ENCODE measurements around the gene SERINC5. TPM values are rescaled to one million over a fixed set of nuclear protein-coding genes. Genes with fewer than 3 reads are reported as not detected.
"Not testable (repeated sequence)": the region's sequence is repeated elsewhere in the genome, so short reads cannot be mapped to it uniquely, and the experiment has no call there.

SERINC5 gene
- total RNA-seq, 1 experiment from 2014 or later: 52.3 TPM

DNA sequence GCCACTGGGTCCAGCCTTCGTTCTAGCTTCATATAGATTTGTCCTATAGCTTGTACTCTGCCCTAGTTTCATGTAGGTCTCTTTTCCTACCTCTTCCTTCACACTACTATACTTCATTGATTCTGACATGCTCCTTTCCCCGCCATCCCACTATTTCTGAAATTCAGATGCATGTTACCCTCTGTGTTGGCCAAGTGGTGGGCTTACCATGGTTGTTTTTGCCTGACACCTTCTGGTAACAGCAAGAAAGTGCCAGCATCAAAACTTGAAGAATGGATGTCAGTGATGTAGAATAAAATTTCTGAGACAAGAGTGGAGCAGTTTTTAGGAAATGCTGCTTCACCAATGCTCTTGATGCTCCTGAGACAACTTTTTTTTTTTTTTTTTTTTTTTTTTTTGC lies 19.5 kb upstream of the SERINC5 start:
- no peak overlapping the region for H3K4ac ChIP-seq (ENCODE audit: low read depth, low read length)
- no peak overlapping the region for H4K5ac ChIP-seq (ENCODE audit: insufficient read length, low read depth, low read length)
- H3K79me1 ChIP-seq (ENCODE audit: insufficient read depth, low read depth, low read length, poor library complexity, severe bottlenecking): no peaks in the 10 kb centered on the region
- no peak overlapping the region for H3K18ac ChIP-seq (ENCODE audit: insufficient read length, low read depth, low read length)
- WGBS (ENCODE audit: extremely low coverage, insufficient read length, low lambda C conversion rate): no CpG with 5 or more reads among the region's 2 CpGs
- H4K20me1 ChIP-seq (ENCODE audit: control insufficient read depth, insufficient read depth, insufficient read length): no peaks in the 10 kb centered on the region
- H3K9me3 ChIP-seq (ENCODE audit: control insufficient read depth, low read depth, low read length): no peaks in the 10 kb centered on the region
- no peak overlapping the region for H4K8ac ChIP-seq (replicated peaks; ENCODE audit: insufficient read length, low read depth, low read length)
- H3K4me2 ChIP-seq (ENCODE audit: insufficient read depth, insufficient read length, low read length): no peak overlapping the region
- no peak overlapping the region for H2BK5ac ChIP-seq (ENCODE audit: insufficient read length, low read length)
- H4K91ac ChIP-seq (ENCODE audit: insufficient read length, low read depth, low read length): no peak overlapping the region
- Mint-ChIP-seq H3K9me3 (no peaks in the 10 kb centered on the region), H3K4me1 (no peaks in the 10 kb centered on the region), H3K4me3 (no peak overlapping the region), H3K36me3 (ENCODE audit: insufficient read depth in 1 of 3, low read depth in 3 of 3) (no peaks in the 10 kb centered on the region), H3K27ac (no peak overlapping the region), H3K27me3 (ENCODE audit: low read depth) (no peaks in the 10 kb centered on the region)
- no peak overlapping the region for H2BK15ac ChIP-seq (ENCODE audit: low read depth, low read length)
- no peak overlapping the region for H3K23ac ChIP-seq (ENCODE audit: insufficient read length, low read depth, low read length)
- no peak overlapping the region for H2BK20ac ChIP-seq (ENCODE audit: low read depth, low read length, poor library complexity, severe bottlenecking)
- H3K79me2 ChIP-seq (ENCODE audit: insufficient read depth, low read length): no peaks in the 10 kb centered on the region
- no peak overlapping the region for H3T11ph ChIP-seq (ENCODE audit: low read length)
- no peak overlapping the region for H2AK5ac ChIP-seq (ENCODE audit: insufficient read length, low read length)
- no peak overlapping the region for H3K14ac ChIP-seq (ENCODE audit: insufficient read depth, low read length)
- no peak overlapping the region for H3K56ac ChIP-seq (ENCODE audit: insufficient read length, low read depth, low read length)
- H3K27ac ChIP-seq (ENCODE audit: insufficient read length, low read depth, low read length): no peak overlapping the region
- H3K23me2 ChIP-seq (ENCODE audit: insufficient read length, low read depth, low read length, poor library complexity, severe bottlenecking): no peaks in the 10 kb centered on the region
- H3K27me3 ChIP-seq (ENCODE audit: insufficient read depth, low read length): no peaks in the 10 kb centered on the region
- H2AFZ ChIP-seq (ENCODE audit: low read length): no peak overlapping the region
- peak; percentile 48 for DNase-seq
- TF ChIP-seq, protein P1, sequence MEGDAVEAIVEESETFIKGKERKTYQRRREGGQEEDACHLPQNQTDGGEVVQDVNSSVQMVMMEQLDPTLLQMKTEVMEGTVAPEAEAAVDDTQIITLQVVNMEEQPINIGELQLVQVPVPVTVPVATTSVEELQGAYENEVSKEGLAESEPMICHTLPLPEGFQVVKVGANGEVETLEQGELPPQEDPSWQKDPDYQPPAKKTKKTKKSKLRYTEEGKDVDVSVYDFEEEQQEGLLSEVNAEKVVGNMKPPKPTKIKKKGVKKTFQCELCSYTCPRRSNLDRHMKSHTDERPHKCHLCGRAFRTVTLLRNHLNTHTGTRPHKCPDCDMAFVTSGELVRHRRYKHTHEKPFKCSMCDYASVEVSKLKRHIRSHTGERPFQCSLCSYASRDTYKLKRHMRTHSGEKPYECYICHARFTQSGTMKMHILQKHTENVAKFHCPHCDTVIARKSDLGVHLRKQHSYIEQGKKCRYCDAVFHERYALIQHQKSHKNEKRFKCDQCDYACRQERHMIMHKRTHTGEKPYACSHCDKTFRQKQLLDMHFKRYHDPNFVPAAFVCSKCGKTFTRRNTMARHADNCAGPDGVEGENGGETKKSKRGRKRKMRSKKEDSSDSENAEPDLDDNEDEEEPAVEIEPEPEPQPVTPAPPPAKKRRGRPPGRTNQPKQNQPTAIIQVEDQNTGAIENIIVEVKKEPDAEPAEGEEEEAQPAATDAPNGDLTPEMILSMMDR (conservative IDR thresholded peaks at IDR 0.05): peak; percentile 72
- H3K9ac ChIP-seq (ENCODE audit: extremely low read depth, insufficient read length, low read length): no peak overlapping the region
- H2BK120ac ChIP-seq (ENCODE audit: low read depth, low read length, poor library complexity, severe bottlenecking): no peak overlapping the region
- H2BK12ac ChIP-seq (ENCODE audit: insufficient read length, low read depth, low read length): no peak overlapping the region
- no peaks in the 10 kb centered on the region for H3K4me1 ChIP-seq (ENCODE audit: insufficient read depth, low read length)

DNA sequence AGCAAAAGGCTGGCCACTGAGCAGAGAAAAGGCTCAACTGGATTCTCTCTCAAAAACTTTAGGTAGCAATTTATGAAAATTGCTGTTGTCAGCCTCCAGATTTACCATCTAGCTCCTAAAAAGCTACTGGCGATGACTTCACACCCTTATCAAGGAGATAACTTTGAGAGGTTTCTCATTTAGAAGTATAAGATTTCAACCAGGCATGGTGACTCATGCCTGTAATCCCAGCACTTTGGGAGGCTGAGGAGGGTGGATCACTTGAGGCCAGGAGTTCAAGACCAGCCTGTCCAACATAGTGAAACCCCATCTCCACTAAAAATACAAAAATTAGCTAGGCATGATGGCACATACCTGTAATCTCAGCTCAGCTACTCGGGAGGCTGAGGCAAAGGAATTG lies 14.7 kb upstream of the SERINC5 start:
- H3K79me1 ChIP-seq (ENCODE audit: insufficient read depth, low read depth, low read length, poor library complexity, severe bottlenecking); H3K23ac ChIP-seq (ENCODE audit: insufficient read length, low read depth, low read length); H3K18ac ChIP-seq (ENCODE audit: insufficient read length, low read depth, low read length); H3K4me1 ChIP-seq (ENCODE audit: insufficient read depth, low read length); H3K4me2 ChIP-seq (ENCODE audit: insufficient read depth, insufficient read length, low read length); H3K27me3 ChIP-seq (ENCODE audit: insufficient read depth, low read length); DNase-seq; H3K79me2 ChIP-seq (ENCODE audit: insufficient read depth, low read length); H3K9me3 ChIP-seq (ENCODE audit: control insufficient read depth, low read depth, low read length); H3T11ph ChIP-seq (ENCODE audit: low read length); H3K9ac ChIP-seq (ENCODE audit: extremely low read depth, insufficient read length, low read length); H3K27ac ChIP-seq (ENCODE audit: insufficient read length, low read depth, low read length); H2BK15ac ChIP-seq (ENCODE audit: low read depth, low read length); H2BK120ac ChIP-seq (ENCODE audit: low read depth, low read length, poor library complexity, severe bottlenecking); H4K8ac ChIP-seq (replicated peaks; ENCODE audit: insufficient read length, low read depth, low read length); H3K23me2 ChIP-seq (ENCODE audit: insufficient read length, low read depth, low read length, poor library complexity, severe bottlenecking); H2BK12ac ChIP-seq (ENCODE audit: insufficient read length, low read depth, low read length); H2BK20ac ChIP-seq (ENCODE audit: low read depth, low read length, poor library complexity, severe bottlenecking); H3K56ac ChIP-seq (ENCODE audit: insufficient read length, low read depth, low read length); H3K4me3 Mint-ChIP-seq; H2AFZ ChIP-seq (ENCODE audit: low read length); H3K14ac ChIP-seq (ENCODE audit: insufficient read depth, low read length); H3K4ac ChIP-seq (ENCODE audit: low read depth, low read length); H4K5ac ChIP-seq (ENCODE audit: insufficient read length, low read depth, low read length); H3K27me3 Mint-ChIP-seq (ENCODE audit: low read depth); H4K20me1 ChIP-seq (ENCODE audit: control insufficient read depth, insufficient read depth, insufficient read length); H3K36me3 Mint-ChIP-seq (ENCODE audit: insufficient read depth in 1 of 3, low read depth in 3 of 3); H3K9me3 Mint-ChIP-seq; H4K91ac ChIP-seq (ENCODE audit: insufficient read length, low read depth, low read length); H2BK5ac ChIP-seq (ENCODE audit: insufficient read length, low read length); H2AK5ac ChIP-seq (ENCODE audit: insufficient read length, low read length): not testable (repeated sequence)
- H3K27ac Mint-ChIP-seq: peak overlapping the region in 1 of 3 experiments; percentile 78; a peak in 1 of 7 replicates
- WGBS (ENCODE audit: extremely low coverage, insufficient read length, low lambda C conversion rate): no CpG with 5 or more reads among the region's 2 CpGs
- H3K4me1 Mint-ChIP-seq: peaks cover 18 to 20% of the 10 kb centered on the region in 2 experiments

Data from H9 (cell line).